Erythroblast (primary cell): ENCODE measurements around the gene PXT1.

Experiments used
- GATA1 ChIP-seq: IDR thresholded peaks from 2 replicates; pipeline ENCODE4 v1.6.1; 2011; ENCODE audit warnings: low read depth, mild to moderate bottlenecking, control low read depth, low read length, moderate library complexity
- POLR2A ChIP-seq: IDR thresholded peaks from 2 replicates; pipeline ENCODE4 v1.6.1; 2011; ENCODE audit warnings: mild to moderate bottlenecking, low read length

- TF ChIP-seq POLR2A (no peak), GATA1 (no peak)
These were observed 77.8 kb downstream of the PXT1 start for GRCh38 chr6:36364669-36365479.
